NCI-H1417 treated with DMSO at 0.1 percent for 48 hours (cell line): ENCODE data around the gene RNF135.
"Not testable (repeated sequence)": the region's sequence is repeated elsewhere in the genome, so short reads cannot be mapped to it uniquely, and the experiment has no call there.

Experiments
- DNase-seq: peaks from one replicate; lab custom pipeline; 2025; lab: John Stamatoyannopoulos, UW

Gene RNF135

DNA sequence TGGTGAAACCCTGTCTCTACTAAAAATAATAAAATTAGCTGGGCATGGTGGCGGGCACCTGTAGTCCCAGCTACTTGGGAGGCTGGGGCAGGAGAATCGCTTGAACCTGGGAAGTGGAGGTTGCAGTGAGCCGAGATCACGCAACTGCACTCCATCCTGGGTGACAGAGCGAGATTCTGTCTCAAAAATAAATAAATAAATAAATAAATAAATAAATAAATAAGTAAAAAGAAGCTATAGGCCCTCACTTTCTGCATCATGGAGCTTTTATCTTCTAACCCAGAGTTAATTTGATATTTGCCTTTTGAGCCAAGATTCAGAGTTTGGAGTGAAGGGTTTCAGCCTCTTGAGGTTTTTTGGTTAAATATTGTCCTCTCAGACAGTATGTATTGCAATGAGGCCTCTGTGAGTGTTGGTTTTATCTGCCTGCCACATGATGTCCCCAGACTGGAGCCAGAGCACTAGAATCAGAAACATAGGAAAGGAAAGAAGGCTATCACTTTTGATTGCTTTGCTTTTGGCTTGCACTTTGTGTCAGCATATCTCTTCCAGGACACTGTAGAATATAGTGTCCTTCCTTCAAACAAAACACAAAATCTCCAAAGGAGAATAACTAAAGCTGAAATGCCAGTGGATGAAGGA, 32.5 kb downstream of the RNF135 start:
- DNase-seq = no peak

DNA sequence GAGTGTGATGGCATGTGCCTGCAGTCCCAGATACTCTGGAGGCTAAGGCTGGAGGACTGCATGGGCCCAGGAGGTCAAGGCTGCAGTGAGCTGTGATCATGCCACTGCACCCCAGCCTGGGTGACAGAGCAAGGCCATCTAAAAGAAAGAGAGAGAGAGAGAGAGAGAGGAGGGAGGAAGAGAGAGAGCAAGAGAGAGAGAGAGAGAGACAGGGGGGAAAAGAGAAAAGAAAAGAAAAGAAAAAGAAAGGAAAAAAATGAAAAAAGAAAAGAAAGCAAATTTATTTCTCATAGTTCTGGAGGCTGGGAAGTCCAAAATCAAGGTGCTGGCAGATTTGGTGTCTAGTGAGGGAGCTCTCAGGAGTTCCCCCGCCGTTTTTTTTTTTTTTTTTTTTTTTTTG, 33.3 kb downstream of the RNF135 start:
- no peak for DNase-seq

DNA sequence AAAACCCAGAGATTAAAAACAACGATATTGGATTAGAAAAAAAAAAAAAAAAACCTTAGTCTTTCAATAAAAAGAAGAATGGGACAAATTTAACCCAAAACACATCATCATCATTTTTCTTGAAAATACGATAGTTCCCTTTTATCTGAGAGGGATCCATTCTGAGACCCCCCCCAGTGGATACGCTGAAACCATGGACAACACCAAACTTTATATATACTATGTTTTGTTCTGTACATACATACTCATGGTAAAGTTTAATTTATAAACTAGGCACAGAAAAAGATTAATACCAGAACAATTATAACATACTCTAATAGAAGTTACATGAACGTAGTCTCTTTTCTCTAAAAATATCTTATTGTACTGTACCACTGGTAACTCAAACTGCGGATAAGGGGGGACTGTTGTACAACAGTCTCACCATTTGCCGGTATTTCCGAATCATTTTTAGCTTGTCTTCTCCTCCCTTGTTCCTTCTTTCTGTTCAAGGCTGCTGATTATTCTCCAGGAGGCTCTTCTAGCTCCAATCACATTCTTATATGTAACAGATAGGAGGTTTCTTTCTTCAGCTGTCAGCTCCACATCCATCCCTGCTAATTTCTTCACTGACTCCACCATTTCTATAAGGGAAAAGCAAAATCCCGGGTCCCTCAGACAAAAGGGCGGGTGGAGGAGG, 37.0 kb downstream of the RNF135 start:
- DNase-seq = no peak

DNA sequence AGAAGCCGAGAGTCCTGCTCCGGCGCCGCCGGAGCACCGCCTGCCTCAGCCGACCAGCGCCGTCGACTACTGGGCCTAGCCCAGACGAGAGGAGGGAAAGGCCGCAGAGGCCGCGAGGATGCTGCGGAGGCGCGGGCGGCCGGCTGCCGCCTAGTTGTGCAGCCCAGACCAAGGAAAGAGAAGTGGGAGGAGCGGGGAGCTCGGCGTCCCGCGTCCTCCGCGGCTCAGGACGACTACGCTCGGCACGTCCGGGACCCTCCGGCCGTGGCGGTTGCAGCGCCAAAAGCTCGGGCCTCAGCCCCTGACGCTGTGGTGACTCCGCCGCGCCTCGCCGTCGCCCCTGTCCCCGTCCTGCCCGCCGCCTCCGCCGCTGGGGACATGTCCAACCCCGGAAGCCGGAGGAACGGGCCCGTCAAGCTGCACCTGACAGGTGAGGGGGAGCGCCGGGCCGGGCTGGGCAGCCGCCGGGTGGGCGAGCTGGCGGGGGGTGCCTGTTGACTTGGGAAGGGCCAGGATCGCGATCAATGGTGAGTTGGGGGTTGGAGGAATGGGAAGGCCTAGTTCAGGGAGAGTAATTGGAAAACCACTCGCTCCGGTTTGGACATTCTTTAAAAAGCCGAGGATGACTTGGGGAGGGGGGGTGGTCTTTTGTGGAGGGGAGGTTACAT, 37.7 kb downstream of the RNF135 start:
- no peak for DNase-seq

DNA sequence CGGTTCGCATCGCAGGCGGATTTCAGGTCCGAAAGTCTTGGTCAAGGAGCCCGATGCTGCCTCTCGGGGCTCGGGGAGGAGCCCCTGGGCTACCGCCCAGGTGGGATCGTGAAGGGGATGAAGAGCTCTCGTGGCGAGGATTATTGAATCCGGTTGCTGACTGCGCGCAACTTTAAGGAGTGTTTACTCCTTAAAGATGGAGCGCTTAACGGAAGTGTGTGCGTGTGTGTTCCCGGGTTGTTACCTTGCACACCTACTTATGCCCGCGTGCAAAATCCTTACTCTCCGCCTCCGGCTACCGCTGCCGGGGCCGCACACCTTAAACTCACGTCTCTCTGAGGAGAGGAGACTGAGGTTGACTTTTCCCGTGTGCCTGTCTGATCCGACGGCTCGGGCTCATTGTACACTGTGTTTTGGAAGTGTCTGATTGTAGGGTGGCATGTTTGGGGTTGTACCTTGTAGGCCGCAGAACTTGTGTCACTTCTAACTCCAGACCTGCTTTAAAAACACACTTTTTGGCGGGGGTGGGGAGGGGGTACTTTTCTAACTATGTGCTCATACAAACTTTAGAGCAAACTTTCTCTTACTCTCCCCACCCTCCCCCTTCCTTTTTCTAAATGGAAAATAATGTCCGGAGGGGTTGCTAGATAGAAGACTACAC, 38.3 kb downstream of the RNF135 start:
- DNase-seq = not testable (repeated sequence)

DNA sequence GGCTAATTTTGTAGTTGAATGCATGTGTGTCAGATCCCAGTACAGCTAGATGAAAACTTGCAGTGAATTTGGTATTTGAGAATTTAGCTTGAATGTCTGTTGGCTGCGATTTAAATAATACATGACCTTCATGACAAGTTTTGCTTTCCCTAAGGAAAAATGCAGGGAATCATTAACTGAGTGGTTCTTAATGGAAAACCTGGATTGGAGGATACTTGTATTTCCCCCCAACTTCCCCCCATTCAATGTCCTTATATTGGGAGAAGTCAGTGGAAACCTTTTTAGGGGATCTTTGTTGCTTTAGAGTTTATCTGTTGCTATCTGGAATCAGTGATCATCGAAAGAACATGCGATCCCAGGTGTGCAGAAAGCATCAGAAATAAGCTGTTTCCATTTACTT, 39.2 kb downstream of the RNF135 start:
- DNase-seq = not testable (repeated sequence)

DNA sequence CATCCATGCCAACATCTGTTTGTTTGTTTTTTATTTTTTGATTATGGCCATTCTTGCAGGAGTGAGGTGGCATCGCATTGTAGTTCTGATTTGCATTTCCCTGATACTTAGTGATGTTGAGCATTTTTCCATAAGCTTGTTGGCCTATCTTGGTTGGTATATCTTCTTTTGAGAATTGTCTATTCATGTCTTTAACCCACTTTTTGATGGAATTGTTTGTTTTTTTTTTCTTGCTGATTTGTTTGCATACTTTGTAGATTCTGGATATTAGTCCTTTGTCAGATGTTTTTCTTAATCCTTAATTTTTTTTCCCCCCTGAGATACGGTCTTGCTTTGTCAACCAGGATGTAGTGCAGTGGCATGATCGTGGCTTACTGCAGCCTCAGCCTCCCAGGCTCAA, 43.0 kb downstream of the RNF135 start:
- no peak for DNase-seq

DNA sequence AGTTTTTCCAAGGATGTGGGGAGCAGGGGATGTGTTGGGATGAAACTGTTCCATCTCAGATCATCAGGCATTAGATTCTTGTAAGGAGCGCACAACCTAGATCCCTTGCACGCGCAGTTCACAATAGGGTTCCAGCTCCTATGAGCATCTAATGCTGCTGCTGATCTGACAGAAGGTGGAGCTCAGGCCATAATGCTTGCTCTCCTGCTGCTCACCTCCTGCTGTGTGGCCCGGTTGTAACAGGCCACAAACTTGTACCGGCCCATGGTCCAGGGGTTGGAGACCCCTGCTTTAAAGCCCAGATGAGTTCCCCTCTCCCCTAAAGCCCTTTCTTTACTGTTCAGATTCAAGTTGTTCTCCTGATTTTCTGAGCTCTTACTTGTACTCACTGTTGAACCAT, 44.8 kb downstream of the RNF135 start:
- no peak for DNase-seq

DNA sequence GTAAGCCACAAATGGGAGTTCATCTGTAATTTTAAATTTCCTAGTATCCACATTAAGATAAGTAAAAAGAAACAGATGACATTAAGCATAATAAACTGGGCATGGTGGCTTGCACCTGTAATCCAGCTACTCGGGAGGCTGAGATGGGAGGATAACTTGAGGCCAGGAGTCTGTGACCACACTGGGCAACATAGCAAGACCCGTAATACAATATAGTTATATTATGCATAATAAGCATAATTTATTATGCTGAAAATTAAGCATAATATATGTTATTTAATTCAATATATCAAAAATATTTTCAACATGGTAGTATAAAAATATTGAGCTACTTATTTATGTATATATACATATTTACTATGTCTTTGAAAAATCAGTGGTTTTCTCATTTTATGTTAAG, 48.2 kb downstream of the RNF135 start:
- no peak for DNase-seq

DNA sequence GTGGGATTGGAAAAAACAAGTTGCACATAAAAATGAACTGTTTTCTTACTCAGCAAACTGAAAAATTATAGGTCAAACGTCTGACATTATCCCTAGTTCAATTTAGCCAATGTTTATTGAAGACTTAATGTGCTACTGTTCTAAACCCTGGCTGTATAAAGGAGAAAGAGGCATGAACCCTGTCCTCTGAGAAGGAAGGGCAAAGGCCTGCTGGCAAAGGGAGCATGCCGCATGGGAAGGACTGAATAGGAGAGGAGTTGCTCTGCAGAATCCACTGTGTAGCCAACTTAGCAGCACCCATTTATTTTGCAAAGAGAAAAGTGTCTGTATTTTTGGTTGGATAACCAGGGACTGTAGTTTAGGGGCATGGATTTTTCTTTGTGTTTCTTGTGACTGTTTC, 52.3 kb downstream of the RNF135 start:
- not testable (repeated sequence) for DNase-seq

DNA sequence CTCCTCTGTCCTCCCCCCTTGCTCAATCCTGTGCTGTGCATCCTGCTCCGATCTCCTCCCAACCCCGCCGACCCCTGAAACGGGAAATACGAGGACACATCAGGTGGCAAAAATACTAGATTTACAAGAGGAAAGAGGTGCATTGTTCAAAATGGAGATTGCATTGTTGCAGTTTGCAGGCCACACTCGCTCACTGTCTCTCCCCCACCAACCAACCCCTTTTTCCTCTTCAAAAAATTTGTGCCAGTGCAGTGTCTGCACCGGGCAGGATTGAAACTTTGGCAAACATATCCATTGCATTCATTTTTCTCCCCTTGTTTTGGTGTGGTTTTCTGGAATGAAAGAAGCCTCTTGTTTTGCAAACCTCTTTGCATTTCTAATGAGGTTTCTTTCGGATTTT, 61.0 kb downstream of the RNF135 start:
- no peak for DNase-seq

DNA sequence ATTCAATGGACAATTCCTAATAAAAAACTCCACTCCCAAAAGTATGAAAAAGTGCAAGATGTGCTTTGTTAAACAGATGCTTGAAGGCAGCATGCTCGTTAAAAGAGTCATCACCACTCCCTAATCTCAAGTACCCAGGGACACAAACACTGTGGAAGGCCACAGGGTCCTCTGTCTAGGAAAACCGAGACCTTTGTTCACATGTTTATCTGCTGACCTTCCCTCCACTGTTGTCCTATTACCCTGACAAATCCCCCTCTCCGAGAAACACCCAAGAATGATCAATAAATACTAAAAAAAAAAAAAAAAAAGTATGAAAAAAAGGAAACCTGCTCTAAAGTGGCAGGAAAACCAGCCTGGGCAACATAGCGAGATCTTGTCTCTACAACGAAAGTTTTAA, 64.8 kb downstream of the RNF135 start:
- DNase-seq = not testable (repeated sequence)

DNA sequence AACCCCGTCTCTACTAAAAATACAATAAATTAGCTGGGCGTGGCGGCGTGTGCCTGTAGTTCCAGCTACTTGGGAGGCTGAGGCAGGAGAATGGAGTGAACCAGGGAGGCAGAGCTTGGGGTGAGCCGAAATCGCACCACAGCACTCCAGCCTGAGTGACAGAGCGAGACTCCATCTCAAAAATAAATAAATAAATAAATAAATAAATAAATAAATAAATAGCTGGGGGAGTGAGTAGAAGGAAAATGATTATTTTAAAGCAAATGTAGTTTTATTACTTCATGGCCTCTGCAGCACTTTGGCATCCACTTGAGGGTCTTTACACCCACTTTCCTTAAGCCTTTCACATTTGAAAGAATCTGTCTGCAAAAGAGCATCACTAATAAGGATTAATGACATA, 70.0 kb downstream of the RNF135 start:
- DNase-seq = not testable (repeated sequence)

DNA sequence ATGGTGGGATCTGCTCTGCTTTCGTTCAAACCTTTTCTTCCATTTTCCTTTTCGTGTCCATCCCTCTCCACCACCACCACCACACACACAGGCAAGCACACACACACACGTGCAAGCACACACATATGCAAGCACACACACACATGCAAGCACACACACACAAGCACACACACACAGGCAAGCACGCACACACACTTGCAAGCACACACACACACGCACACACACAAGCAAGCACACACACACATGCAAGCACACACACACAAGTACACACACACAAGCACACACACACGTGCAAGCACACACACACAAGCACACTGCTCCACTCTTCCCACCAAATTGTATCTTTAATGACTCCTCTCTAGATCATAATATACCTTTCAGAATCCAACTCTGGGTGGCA, 71.5 kb downstream of the RNF135 start:
- DNase-seq = not testable (repeated sequence)

DNA sequence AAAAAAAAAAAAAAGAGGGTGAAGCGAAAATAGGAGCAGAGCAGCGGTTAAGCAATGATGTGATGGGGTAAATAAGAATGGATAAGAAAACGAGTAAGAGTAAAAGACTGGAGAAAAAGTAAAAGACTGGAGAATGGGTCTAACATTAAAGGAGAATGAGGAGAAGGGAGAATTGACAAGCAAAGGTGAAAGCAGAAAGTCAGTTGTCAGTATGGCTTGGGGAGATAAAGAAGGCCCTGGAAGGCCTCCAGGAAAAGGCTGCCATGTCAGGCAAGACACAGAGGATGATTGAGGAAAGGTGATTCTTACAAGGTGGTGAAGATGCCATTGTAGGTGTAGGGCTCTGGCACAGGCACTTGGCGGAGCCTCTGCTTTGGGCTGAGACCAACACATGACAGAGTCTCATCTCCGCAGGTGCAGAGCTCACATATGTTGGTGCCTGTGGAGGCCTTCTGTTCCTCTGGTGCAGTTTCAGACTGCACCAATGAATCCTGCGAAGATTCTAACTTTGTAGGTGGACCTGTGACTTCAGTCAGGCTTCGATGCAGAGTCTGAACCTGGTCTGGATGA, 76.1 kb downstream of the RNF135 start:
- DNase-seq = not testable (repeated sequence)

DNA sequence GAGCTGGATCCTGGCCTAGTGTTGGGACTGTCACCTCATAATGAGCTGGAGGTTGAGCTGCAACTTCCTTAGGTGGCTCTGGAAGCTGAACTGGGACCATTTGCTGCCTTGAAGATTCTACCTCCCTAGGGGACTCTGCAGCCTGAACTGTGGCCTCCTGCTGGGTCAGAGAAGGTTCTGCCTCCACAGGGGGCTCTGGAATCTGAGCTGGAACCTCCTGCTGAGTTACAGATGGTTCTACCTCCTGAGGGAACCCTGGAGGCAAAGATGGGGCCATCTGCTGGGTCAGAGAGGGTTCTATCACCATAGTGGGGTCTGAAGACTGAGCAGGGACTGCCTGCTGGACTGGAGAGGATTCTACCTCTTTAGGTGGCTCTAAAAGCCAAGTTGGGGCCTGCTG, 77.3 kb downstream of the RNF135 start:
- DNase-seq = no peak

DNA sequence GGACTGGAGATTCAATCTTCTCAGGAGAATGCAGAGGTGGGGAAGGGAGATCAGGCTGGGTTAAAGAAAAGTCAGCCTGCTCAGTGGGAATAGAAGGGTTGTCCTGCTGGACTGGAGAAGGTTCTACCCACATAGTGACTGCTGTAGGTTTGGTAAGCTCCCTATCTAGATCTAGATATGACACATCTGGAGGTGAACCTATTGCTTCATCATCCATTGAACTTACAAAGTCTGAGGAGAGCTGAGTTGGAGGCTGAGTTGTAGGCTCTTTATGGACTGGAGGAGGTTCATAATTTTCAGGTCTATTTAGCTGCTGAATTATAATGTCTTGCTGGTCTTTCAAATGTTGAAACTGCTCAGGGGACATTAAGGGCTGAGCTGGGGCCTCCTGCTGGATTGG, 77.9 kb downstream of the RNF135 start:
- no peak for DNase-seq
